ENCODE results near the gene MMP24.

The MMP24 gene

GRCh38 chr20:35286077-35286898 is 59.8 kb downstream of the MMP24 start:
- no peak for TF ChIP-seq TAF1 (IDR thresholded peaks at IDR 0.05; ENCODE audit: borderline replicate concordance, insufficient read depth, low read length)
- no peak for TF ChIP-seq FOXP2 (optimal IDR thresholded peaks at IDR 0.05; ENCODE audit: borderline replicate concordance, extremely low read depth, extremely low read length, insufficient read depth)
- no peak for TF ChIP-seq REST (IDR thresholded peaks at IDR 0.05; ENCODE audit: insufficient read depth in 1 of 2, low read depth in 2 of 2, low read length in 2 of 2)

- TF ChIP-seq POLR2AphosphoS5 (IDR thresholded peaks at IDR 0.05; ENCODE audit: low read depth, low read length) (no peak), TAF1 (IDR thresholded peaks at IDR 0.05; ENCODE audit: borderline replicate concordance, insufficient read depth, low read length) (no peak), FOXP2 (optimal IDR thresholded peaks at IDR 0.05; ENCODE audit: borderline replicate concordance, extremely low read depth, extremely low read length, insufficient read depth) (no peak), REST (IDR thresholded peaks at IDR 0.05; ENCODE audit: insufficient read depth in 1 of 2, low read depth in 2 of 2, low read length in 2 of 2) (no peak), SIN3A (IDR thresholded peaks at IDR 0.05; ENCODE audit: borderline replicate concordance, insufficient read depth, low read length) (no peak)
Observed at GRCh38 chr20:35286899-35287508, 60.5 kb downstream of the MMP24 start.

GRCh38 chr20:35287509-35288324 is 61.2 kb downstream of the MMP24 start:
- no peak for TF ChIP-seq FOXP2 (optimal IDR thresholded peaks at IDR 0.05; ENCODE audit: borderline replicate concordance, extremely low read depth, extremely low read length, insufficient read depth)
- no peak for TF ChIP-seq REST (IDR thresholded peaks at IDR 0.05; ENCODE audit: insufficient read depth in 1 of 2, low read depth in 2 of 2, low read length in 2 of 2)
- no peak for TF ChIP-seq TAF1 (IDR thresholded peaks at IDR 0.05; ENCODE audit: borderline replicate concordance, insufficient read depth, low read length)
- no peak for TF ChIP-seq SIN3A (IDR thresholded peaks at IDR 0.05; ENCODE audit: borderline replicate concordance, insufficient read depth, low read length)
- no peak for TF ChIP-seq POLR2AphosphoS5 (IDR thresholded peaks at IDR 0.05; ENCODE audit: low read depth, low read length)

GRCh38 chr20:35288325-35289060 is 62.0 kb downstream of the MMP24 start:
- no peak for TF ChIP-seq POLR2AphosphoS5 (IDR thresholded peaks at IDR 0.05; ENCODE audit: low read depth, low read length)

- TF ChIP-seq REST (IDR thresholded peaks at IDR 0.05; ENCODE audit: insufficient read depth in 1 of 2, low read depth in 2 of 2, low read length in 2 of 2) (no peak), POLR2AphosphoS5 (IDR thresholded peaks at IDR 0.05; ENCODE audit: low read depth, low read length) (no peak), TAF1 (IDR thresholded peaks at IDR 0.05; ENCODE audit: borderline replicate concordance, insufficient read depth, low read length) (no peak), FOXP2 (optimal IDR thresholded peaks at IDR 0.05; ENCODE audit: borderline replicate concordance, extremely low read depth, extremely low read length, insufficient read depth) (no peak), SIN3A (IDR thresholded peaks at IDR 0.05; ENCODE audit: borderline replicate concordance, insufficient read depth, low read length) (no peak)
Observed at GRCh38 chr20:35290186-35290886, 63.8 kb downstream of the MMP24 start.
